Lower leg skin (tissue), 3 donors: ENCODE data around the gene HYAL2.

Experiments
- CTCF ChIP-seq, 3 donors: fragments of 450-650 bp; IDR thresholded peaks; one replicate each; pipeline ENCODE4 v1.5.1; 2016; ENCODE audit warnings: antibody characterized with exemption in 3 of 3, mild to moderate bottlenecking in 3 of 3, moderate library complexity in 2 of 3
- POLR2A ChIP-seq, 2 donors: fragments of 450-650 bp; IDR thresholded peaks; one replicate each; pipeline ENCODE4 v1.6.1; 2016 to 2017; ENCODE audit warnings: antibody characterized with exemption in 2 of 2, mild to moderate bottlenecking in 1 of 2, moderate library complexity in 1 of 2

GRCh38 chr3:50293079-50293801 lies 29.3 kb downstream of the HYAL2 start:
- no peak for TF ChIP-seq CTCF (IDR thresholded peaks at IDR 0.05)
- no peak for TF ChIP-seq POLR2A (IDR thresholded peaks at IDR 0.05)
